HG03039 (cell line): Measurements from ENCODE around the gene BRINP1.

Experiments used
- ATAC-seq: cut with Tn5 transposase; IDR thresholded peaks from one replicate; pipeline ENCODE4 v1.9.1; 2021; ENCODE audit warnings: mild to moderate bottlenecking, moderate library complexity; ENCODE audit not compliant: unreplicated experiment

Gene BRINP1

GRCh38 chr9:119368681-119369581 is at the start of gene BRINP1:
Gene BRINP1, minus strand, starts transcription at chr9:119369435. Its CDS starts 56,080 bp downstream, at chr9:119313355.
- no peak for ATAC-seq

- no peak for ATAC-seq
Measured at GRCh38 chr9:119418721-119419120, 49.5 kb upstream of the BRINP1 start.

- ATAC-seq: no peak
Measured at GRCh38 chr9:119416793-119417192, 47.6 kb upstream of the BRINP1 start.

- ATAC-seq: no peak
Measured at GRCh38 chr9:119412399-119412798, 43.2 kb upstream of the BRINP1 start.

GRCh38 chr9:119409552-119409951 is 40.3 kb upstream of the BRINP1 start:
- ATAC-seq: no peak

- ATAC-seq: no peak
Measured at GRCh38 chr9:119400606-119401005, 31.4 kb upstream of the BRINP1 start.

- no peak for ATAC-seq
Measured at GRCh38 chr9:119398350-119398749, 29.1 kb upstream of the BRINP1 start.

GRCh38 chr9:119391878-119392277 is 22.6 kb upstream of the BRINP1 start:
- ATAC-seq: no peak

GRCh38 chr9:119375892-119376291 is 6.7 kb upstream of the BRINP1 start:
- ATAC-seq: no peak

GRCh38 chr9:119372951-119373350 is 3.7 kb upstream of the BRINP1 start:
- ATAC-seq: no peak

GRCh38 chr9:119370816-119371215 is 1.6 kb upstream of the BRINP1 start:
- ATAC-seq: no peak

GRCh38 chr9:119369680-119370366 is 588 bp upstream of the BRINP1 start:
- no peak for ATAC-seq

GRCh38 chr9:119368179-119368578 is 1.1 kb downstream of the BRINP1 start:
- no peak for ATAC-seq

- ATAC-seq: no peak
Measured at GRCh38 chr9:119367683-119368075, 1.6 kb downstream of the BRINP1 start.

GRCh38 chr9:119366909-119367682 is 2.1 kb downstream of the BRINP1 start:
- ATAC-seq: no peak

GRCh38 chr9:119365291-119366027 is 3.8 kb downstream of the BRINP1 start:
- no peak for ATAC-seq

GRCh38 chr9:119360237-119360636 is 9.0 kb downstream of the BRINP1 start:
- no peak for ATAC-seq

GRCh38 chr9:119357336-119358096 is 11.7 kb downstream of the BRINP1 start:
- no peak for ATAC-seq

- ATAC-seq: no peak
Measured at GRCh38 chr9:119349351-119349825, 19.8 kb downstream of the BRINP1 start.
